ENCODE measurements around the gene JAK1. TPM values are rescaled to one million over a fixed set of nuclear protein-coding genes. Genes with fewer than 3 reads are reported as not detected.

The JAK1 gene
- total and polyA plus RNA-seq, 7 donors: 33.7 to 137 (median 101) TPM

- WGBS, 3 donors: 92 to 96% (median 94%) methylated on average over 1 of the region's 1 CpG
- no peak overlapping the region for H3K4me3 ChIP-seq
- DNase-seq (no peak), ATAC-seq (no peak)
- H3K27me3 ChIP-seq (ENCODE audit: insufficient read depth in 3 of 3, low read length in 2 of 3): no peaks in the 10 kb centered on the region
- no peak overlapping the region for H3K27ac ChIP-seq
- intact Hi-C loops (cut with DNase I): no loop called here
- TF ChIP-seq CTCF (IDR thresholded peaks at IDR 0.05): no peak
- no peaks in the 10 kb centered on the region for H3K9me3 ChIP-seq
- H3K36me3 ChIP-seq (ENCODE audit: insufficient read depth in 1 of 2, low read depth in 1 of 2): peaks cover 3 to 67% of the 10 kb centered on the region in 2 donors
- H3K4me1 ChIP-seq: peaks cover 28% of the 10 kb centered on the region
These were observed 88.8 kb downstream of the JAK1 start for GRCh38 chr1:64877598-64877997.

GRCh38 chr1:64877151-64877550, 89.2 kb downstream of the JAK1 start:
- Histone ChIP-seq H3K36me3 (ENCODE audit: insufficient read depth in 1 of 2, low read depth in 1 of 2) (peaks cover 2 to 67% of the 10 kb centered on the region in 2 donors), H3K4me3 (no peak overlapping the region), H3K27me3 (ENCODE audit: insufficient read depth in 3 of 3, low read length in 2 of 3) (no peaks in the 10 kb centered on the region), H3K4me1 (peaks cover 28% of the 10 kb centered on the region), H3K9me3 (no peaks in the 10 kb centered on the region), H3K27ac (no peak overlapping the region)
- no peak for DNase-seq
- ATAC-seq: no peak
- 89 to 94% (median 92%) methylated on average over 2 of the region's 2 CpGs for WGBS, 3 donors
- intact Hi-C loops (cut with DNase I): no loop called here
- TF ChIP-seq CTCF (IDR thresholded peaks at IDR 0.05): no peak

- no peak for DNase-seq
- ATAC-seq: peak in 3 of 4 donors; percentile 65 to 77 (median 66)
- H3K27ac ChIP-seq: peak overlapping the region; percentile 33
- H3K4me1 ChIP-seq: peaks cover 28% of the 10 kb centered on the region
- no peak for TF ChIP-seq CTCF (IDR thresholded peaks at IDR 0.05)
- no peaks in the 10 kb centered on the region for H3K9me3 ChIP-seq
- H3K36me3 ChIP-seq (ENCODE audit: insufficient read depth in 1 of 2, low read depth in 1 of 2): peaks cover 4 to 71% of the 10 kb centered on the region in 2 donors
- intact Hi-C loops (cut with DNase I): no loop called here
- 42 to 65% (median 51%) methylated on average over 6 of the region's 6 CpGs for whole genome bisulfite sequencing, 3 donors
- no peaks in the 10 kb centered on the region for H3K27me3 ChIP-seq (ENCODE audit: insufficient read depth in 3 of 3, low read length in 2 of 3)
- no peak overlapping the region for H3K4me3 ChIP-seq
These were observed 90.7 kb downstream of the JAK1 start for GRCh38 chr1:64875606-64876005.

- no peak for TF ChIP-seq CTCF (IDR thresholded peaks at IDR 0.05)
- no peak overlapping the region for H3K4me3 ChIP-seq
- intact Hi-C loops (cut with DNase I): no loop called here
- peak; percentile 53 to 66 (median 56) for ATAC-seq
- peak overlapping the region; percentile 33 for H3K27ac ChIP-seq
- peaks cover 4 to 76% of the 10 kb centered on the region in 2 donors for H3K36me3 ChIP-seq (ENCODE audit: insufficient read depth in 1 of 2, low read depth in 1 of 2)
- 41 to 87% (median 76%) methylated on average over 10 of the region's 10 CpGs for WGBS, 3 donors
- DNase-seq: no peak
- no peaks in the 10 kb centered on the region for H3K9me3 ChIP-seq
- no peaks in the 10 kb centered on the region for H3K27me3 ChIP-seq (ENCODE audit: insufficient read depth in 3 of 3, low read length in 2 of 3)
- peaks cover 26% of the 10 kb centered on the region for H3K4me1 ChIP-seq
These were observed 91.2 kb downstream of the JAK1 start for GRCh38 chr1:64875101-64875500.

DNA sequence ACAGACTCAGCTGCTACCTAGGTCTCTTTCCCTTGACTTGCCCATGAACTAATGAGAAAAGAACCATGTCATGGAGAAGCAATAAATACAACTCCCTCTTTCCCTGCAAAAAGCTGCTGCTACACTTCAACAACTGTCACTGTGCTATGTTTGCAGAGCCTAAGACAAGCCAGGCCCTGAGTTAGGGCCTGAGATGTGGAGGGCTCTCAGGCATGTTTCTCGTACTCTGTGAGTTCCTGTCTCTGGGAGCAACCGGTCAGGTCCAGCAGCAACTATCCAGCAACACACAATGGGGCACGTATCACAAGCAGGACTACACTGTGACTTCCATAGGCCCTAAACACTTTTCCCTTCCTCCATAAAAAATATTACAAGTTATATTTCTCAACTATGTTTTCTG, 91.7 kb downstream of the JAK1 start:
- H3K27me3 ChIP-seq (ENCODE audit: insufficient read depth in 3 of 3, low read length in 2 of 3): no peaks in the 10 kb centered on the region
- TF ChIP-seq CTCF (IDR thresholded peaks at IDR 0.05): no peak
- no peak for DNase-seq
- no peak overlapping the region for H3K4me3 ChIP-seq
- peaks cover 21% of the 10 kb centered on the region for H3K4me1 ChIP-seq
- H3K9me3 ChIP-seq: no peaks in the 10 kb centered on the region
- intact Hi-C loops (cut with DNase I): no loop called here
- H3K27ac ChIP-seq: peak overlapping the region; percentile 33
- H3K36me3 ChIP-seq (ENCODE audit: insufficient read depth in 1 of 2, low read depth in 1 of 2): peaks cover 4 to 79% of the 10 kb centered on the region in 2 donors
- 85 to 92% (median 86%) methylated on average over 3 of the region's 3 CpGs for WGBS, 3 donors
- peak in 1 of 4 donors; percentile 5 for ATAC-seq

Measured in psoas muscle (tissue), 8 donors.